HepG2 (cell line): ENCODE data around the gene GLOD5. TPM values are rescaled to one million over a fixed set of nuclear protein-coding genes. Genes with fewer than 3 reads are reported as not detected.

Source experiments
- ARID4A ChIP-seq: sonication (generic); formaldehyde crosslinking; IDR thresholded peaks from 2 replicates; pipeline ENCODE4 v1.5.0; 2020; ENCODE audit warnings: mild to moderate bottlenecking, missing genetic modification reagents, borderline replicate concordance
- CBX2 ChIP-seq, 2 experiments: fragments of 200-600 bp in 1 of 2; sonication (generic); formaldehyde crosslinking in 1 of 2; IDR thresholded peaks; 2 replicates each; pipeline versions ENCODE4 v1.7.0 to v1.8.1; 2018 to 2022; ENCODE audit warnings: low read depth in 2 of 2, low read length in 1 of 2, mild to moderate bottlenecking in 1 of 2, missing genetic modification reagents in 1 of 2
- CHD2 ChIP-seq: IDR thresholded peaks from 2 replicates; pipeline ENCODE4 v1.6.1; 2011; ENCODE audit warnings: low read depth, low read length, improper control_type of control experiment
- DMAP1 ChIP-seq: IDR thresholded peaks from 2 replicates; pipeline ENCODE4 v1.6.1; 2016
- KLF11 ChIP-seq: IDR thresholded peaks from 2 replicates; pipeline ENCODE4 v1.6.1; 2016; ENCODE audit warnings: missing compliant biosample characterization
- KMT2A ChIP-seq: sonication (generic); formaldehyde crosslinking; IDR thresholded peaks from 2 replicates; pipeline ENCODE4 v1.4.0; 2020; ENCODE audit warnings: missing genetic modification reagents
- SP5 ChIP-seq: IDR thresholded peaks from 2 replicates; pipeline ENCODE4 v1.6.1; 2016; ENCODE audit warnings: low read depth, borderline replicate concordance
- TBX2 ChIP-seq: sonication (generic); formaldehyde crosslinking; IDR thresholded peaks from 2 replicates; pipeline ENCODE4 v1.5.0; 2020; ENCODE audit warnings: missing genetic modification reagents, mild to moderate bottlenecking, borderline replicate concordance
- ZBTB43 ChIP-seq: sonication (generic); formaldehyde crosslinking; conservative IDR thresholded peaks from 2 replicates; pipeline ENCODE4 v1.4.0; 2020; ENCODE audit warnings: missing genetic modification reagents
- ZBTB44 ChIP-seq: sonication (generic); formaldehyde crosslinking; IDR thresholded peaks from 2 replicates; pipeline ENCODE4 v1.4.0; 2020; ENCODE audit warnings: missing genetic modification reagents
- ZFP82 ChIP-seq: sonication (generic); formaldehyde crosslinking; IDR thresholded peaks from 2 replicates; pipeline ENCODE4 v1.5.1; 2020; ENCODE audit warnings: mild to moderate bottlenecking, missing genetic modification reagents, borderline replicate concordance
- ZNF264 ChIP-seq: sonication (generic); formaldehyde crosslinking; IDR thresholded peaks from 2 replicates; pipeline ENCODE4 v1.4.0; 2020; ENCODE audit warnings: missing genetic modification reagents
- ZNF572 ChIP-seq: sonication (generic); formaldehyde crosslinking; IDR thresholded peaks from 2 replicates; pipeline ENCODE4 v1.5.1; 2020; ENCODE audit warnings: mild to moderate bottlenecking, missing genetic modification reagents
- ZNF574 ChIP-seq: sonication (generic); formaldehyde crosslinking; IDR thresholded peaks from 2 replicates; pipeline ENCODE4 v1.4.0; 2020; ENCODE audit warnings: missing genetic modification reagents
- ZNF580 ChIP-seq: IDR thresholded peaks from 2 replicates; pipeline ENCODE4 v1.6.1; 2016; ENCODE audit warnings: low read depth, borderline replicate concordance
- ZNF615 ChIP-seq: sonication (generic); formaldehyde crosslinking; IDR thresholded peaks from 2 replicates; pipeline ENCODE4 v1.5.0; 2020; ENCODE audit warnings: mild to moderate bottlenecking, missing genetic modification reagents, borderline replicate concordance
- ZNF788 ChIP-seq: sonication (generic); formaldehyde crosslinking; IDR thresholded peaks from 2 replicates; pipeline ENCODE4 v1.5.0; 2020; ENCODE audit warnings: mild to moderate bottlenecking, missing genetic modification reagents, borderline replicate concordance
- polyA plus RNA-seq, 8 experiments: library from polyadenylated mRNA; depleted of rRNA in 3 of 8; stranded (reverse) in 7 of 8; unstranded in 1 of 8; fragments of >200 nt; fragmentation: Illumina TruSeq in 4 of 8; extraction: Trizol in 4 of 8; gene quantifications; 2 replicates each; pipeline versions ENCODE4 v1.2.1 to v1.2.3, GENCODE V29; 2011 to 2016; ENCODE audit warnings: low read depth in 4 of 8, missing spikeins in 1 of 8, mixed read lengths in 1 of 8; ENCODE audit not compliant: insufficient read depth in 1 of 8
- total RNA-seq, 5 experiments: library from RNA; depleted of rRNA; stranded (reverse); fragments of >200 nt; fragmentation: Illumina TruSeq; extraction: Trizol; gene quantifications; 2 replicates each; pipeline ENCODE4 v1.2.3, GENCODE V29; 2016; ENCODE audit warnings: low read depth in 1 of 5

Gene GLOD5
- total and polyA plus RNA-seq, 2 of the 13 experiments (the other 11 are each of a cell fraction or from before 2014, with no cell fraction given) = 0.93 to 1.3 TPM

GRCh38 chrX:48801280-48802088, 39.9 kb downstream of the GLOD5 start, which contains the start of gene HDAC6 (continued):
- TF ChIP-seq ARID4A (CRISPR knock-in tag) = peak; percentile 69; the same call in 1 of the 2 replicates
- TF ChIP-seq ZBTB43 (CRISPR knock-in tag) = no peak
- TF ChIP-seq ZNF615 (CRISPR knock-in tag) = no peak
- peak; percentile 53; the same call in 1 of the 2 replicates for TF ChIP-seq ZNF574
- TF ChIP-seq DMAP1 (CRISPR knock-in tag) = peak; percentile 32
- TF ChIP-seq TBX2 (CRISPR knock-in tag) = peak; percentile 65
- peak; percentile 94 for TF ChIP-seq CHD2
- no peak for TF ChIP-seq KLF11 (CRISPR knock-in tag)
- no peak for TF ChIP-seq ZNF572 (CRISPR knock-in tag)
- TF ChIP-seq ZNF580 (CRISPR knock-in tag) = peak; percentile 24; the same call in 1 of the 2 replicates
- peak; percentile 62; the same call in 1 of the 2 replicates for TF ChIP-seq ZNF788 (CRISPR knock-in tag)
- TF ChIP-seq CBX2 (IDR thresholded peaks at IDR 0.05; ENCODE audit: low read depth, low read length) = no peak
- TF ChIP-seq CBX2 (CRISPR knock-in tag; IDR thresholded peaks at IDR 0.05; ENCODE audit: low read depth) = no peak
- no peak for TF ChIP-seq ZFP82
- TF ChIP-seq KMT2A = 0 out of 2 replicates have a peak, but pooled peaks have one; percentile 8
- peak; percentile 11; the same call in 1 of the 2 replicates for TF ChIP-seq SP5 (CRISPR knock-in tag)
- TF ChIP-seq ZNF264 (CRISPR knock-in tag) = no peak
- no peak for TF ChIP-seq ZBTB44 (CRISPR knock-in tag)
